ENCODE results near the gene FARP1.

FARP1 gene

DNA sequence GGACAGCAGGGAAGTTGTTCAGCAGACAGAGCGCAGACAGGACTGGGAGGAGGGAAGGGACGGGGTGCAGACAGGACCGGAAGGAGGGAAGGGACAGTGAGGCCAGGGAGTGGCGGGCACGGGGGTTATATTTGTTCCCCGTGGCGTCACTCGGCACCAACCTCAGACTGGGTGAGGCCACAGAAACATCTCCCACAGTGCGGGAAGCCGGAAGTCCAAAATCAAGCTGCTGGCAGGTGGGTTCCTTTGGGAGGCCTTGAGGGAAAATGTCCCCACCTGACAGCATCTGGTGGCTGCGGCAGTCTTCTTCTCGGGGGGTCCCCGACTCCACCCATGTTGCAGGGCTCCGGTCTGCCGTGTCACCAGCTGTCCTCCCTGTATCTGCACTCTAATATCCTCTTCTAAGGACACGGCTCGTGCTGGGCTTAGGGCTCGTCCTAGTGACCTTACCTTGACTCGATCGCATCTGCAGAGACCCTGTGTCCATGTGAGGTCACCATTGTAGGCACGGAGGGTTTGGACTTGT is 301.0 kb downstream of the FARP1 start:
- ChIA-PET POLR2A (no interaction called here), CTCF (interaction anchor here (1.1 to 8.8 kb wide), 8 partner anchors 9 to 400 kb away, joined by 3 to 208 read pairs (median 8); no protein-coding TSS in a partner anchor)
- no peak for DNase-seq (ENCODE audit: extremely low spot score)
- TF ChIP-seq CTCF (IDR thresholded peaks at IDR 0.05; ENCODE audit: control extremely low read depth, extremely low read depth, low read depth, missing control alignments), result no peak

- ChIA-PET CTCF (interaction anchor here (0.8 to 8.8 kb wide), 35 partner anchors 9 to 588 kb away, joined by 3 to 208 read pairs (median 7); no protein-coding TSS in a partner anchor), POLR2A (no interaction called here)
- TF ChIP-seq CTCF (IDR thresholded peaks at IDR 0.05; ENCODE audit: control extremely low read depth, extremely low read depth, low read depth, missing control alignments), result no peak
- DNase-seq (ENCODE audit: extremely low spot score), result no peak
These were observed 301.5 kb downstream of the FARP1 start for GRCh38 chr13:98444381-98444780.

DNA sequence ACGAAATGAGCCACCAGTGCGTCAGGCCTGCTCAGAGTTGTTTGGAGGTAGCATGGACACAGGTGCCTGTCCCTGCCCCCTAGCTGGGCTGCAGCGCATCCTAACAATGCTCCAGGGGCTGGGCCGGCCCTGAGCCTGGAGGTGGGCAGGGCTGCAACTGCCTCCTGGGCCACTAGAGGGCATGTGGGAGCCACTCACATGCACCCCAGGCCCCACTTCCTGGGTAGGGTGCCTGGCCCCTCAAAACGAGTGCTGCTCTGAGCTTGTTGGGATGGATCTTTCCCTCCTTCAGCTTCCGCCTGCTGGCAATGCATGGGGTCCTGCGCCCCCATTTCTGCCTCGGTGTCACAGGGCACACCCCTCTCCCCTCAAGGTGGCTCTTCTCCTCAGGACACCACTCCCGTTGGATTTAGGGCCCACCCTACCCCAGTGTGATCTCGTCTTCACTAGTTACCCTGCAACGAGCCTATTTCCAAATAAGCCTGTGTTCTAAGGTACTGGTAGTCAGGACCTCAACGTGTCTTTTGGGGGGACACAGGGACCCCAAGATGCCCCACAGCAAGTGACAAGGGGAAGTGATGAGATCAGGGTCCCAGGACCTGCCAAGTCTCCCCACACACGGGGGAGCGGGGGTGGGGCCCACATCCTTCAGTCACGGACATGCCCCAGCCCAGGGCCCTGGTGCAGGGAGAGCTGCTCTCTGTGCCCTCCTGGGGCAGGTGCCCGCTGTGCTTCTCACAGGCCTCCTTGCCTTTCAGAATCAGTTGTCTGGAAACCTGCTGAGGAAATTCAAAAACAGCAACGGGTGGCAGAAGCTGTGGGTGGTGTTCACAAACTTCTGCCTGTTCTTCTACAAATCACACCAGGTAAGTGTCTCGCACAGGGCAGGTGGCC is 302.7 kb downstream of the FARP1 start:
- TF ChIP-seq CTCF (IDR thresholded peaks at IDR 0.05; ENCODE audit: control extremely low read depth, extremely low read depth, low read depth, missing control alignments), result peak; percentile 99
- POLR2A ChIA-PET, result no interaction called here
- CTCF ChIA-PET, result interaction anchor here (0.6 to 8.8 kb wide), 60 partner anchors 10 to 1022 kb away, joined by 3 to 208 read pairs (median 5); no protein-coding TSS in a partner anchor
- DNase-seq (ENCODE audit: extremely low spot score), result peak; percentile 91

GRCh38 chr13:98446234-98446621 is 303.3 kb downstream of the FARP1 start:
- DNase-seq (ENCODE audit: extremely low spot score), result no peak
- TF ChIP-seq CTCF (IDR thresholded peaks at IDR 0.05; ENCODE audit: control extremely low read depth, extremely low read depth, low read depth, missing control alignments), result no peak
- CTCF ChIA-PET, result interaction anchor here (0.9 to 8.8 kb wide), 32 partner anchors 10 to 397 kb away, joined by 3 to 208 read pairs (median 7); no protein-coding TSS in a partner anchor
- POLR2A ChIA-PET, result no interaction called here

DNA sequence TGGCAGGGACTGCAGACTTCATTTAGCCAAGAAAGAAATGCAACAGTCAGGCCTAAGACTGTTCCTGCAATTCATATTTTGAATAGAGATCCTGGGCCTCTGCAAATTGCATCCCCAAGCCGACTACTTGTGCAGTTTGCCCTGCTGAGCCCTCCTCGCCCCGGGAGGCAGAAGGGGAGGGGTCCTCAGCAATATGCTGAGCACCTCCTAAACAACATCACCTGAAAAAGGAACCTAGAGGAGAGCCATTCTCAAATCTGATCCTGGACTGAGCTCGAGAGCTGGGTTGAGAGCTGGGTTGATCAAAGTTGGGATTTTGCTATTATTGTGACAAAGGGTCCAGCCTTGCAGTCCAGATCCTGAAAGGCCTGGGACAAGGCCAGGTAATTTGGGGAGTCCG is 304.2 kb downstream of the FARP1 start:
- POLR2A ChIA-PET, result no interaction called here
- DNase-seq (ENCODE audit: extremely low spot score), result no peak
- CTCF ChIA-PET, result interaction anchor here (0.7 to 8.8 kb wide), 8 partner anchors 9 to 591 kb away, joined by 3 to 208 read pairs (median 15); no protein-coding TSS in a partner anchor
- TF ChIP-seq CTCF (IDR thresholded peaks at IDR 0.05; ENCODE audit: control extremely low read depth, extremely low read depth, low read depth, missing control alignments), result no peak

DNA sequence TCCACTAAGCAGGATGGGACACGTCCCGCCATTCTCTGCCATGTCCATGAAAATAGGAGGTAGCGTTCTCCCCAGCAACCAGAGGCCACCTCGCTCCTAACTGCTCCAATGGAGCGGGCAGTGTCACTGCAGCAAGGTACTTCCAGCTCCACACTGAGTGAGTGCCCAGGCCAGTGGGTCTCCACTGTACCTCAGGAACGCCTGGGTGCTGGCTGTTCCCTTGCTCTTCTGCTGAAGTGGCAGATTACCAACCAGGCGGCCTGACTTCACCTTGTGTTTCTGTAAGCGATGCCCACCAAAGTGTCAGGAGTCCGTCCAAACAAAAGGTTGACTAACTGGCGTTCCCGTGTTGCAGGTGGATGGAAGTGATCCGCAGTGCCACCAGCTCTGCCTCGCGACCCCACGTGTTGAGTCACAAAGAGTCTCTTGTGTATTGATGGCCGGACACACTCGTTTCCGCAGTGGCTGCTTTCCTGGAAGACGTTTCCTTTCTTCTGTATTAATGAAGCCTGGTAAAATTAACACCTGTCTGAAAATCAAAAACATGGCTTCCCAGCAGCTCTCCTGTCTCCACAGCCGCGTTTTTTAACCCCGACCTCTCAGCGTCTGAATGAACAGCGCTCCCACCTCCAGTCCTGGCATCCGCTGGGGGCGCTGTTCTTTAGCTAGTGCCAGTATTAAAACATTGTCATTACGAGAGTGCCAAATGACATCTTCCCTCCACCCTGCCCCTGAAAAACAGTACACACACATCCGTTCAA is 305.2 kb downstream of the FARP1 start:
- no peak for DNase-seq (ENCODE audit: extremely low spot score)
- POLR2A ChIA-PET, result no interaction called here
- no peak for TF ChIP-seq CTCF (IDR thresholded peaks at IDR 0.05; ENCODE audit: control extremely low read depth, extremely low read depth, low read depth, missing control alignments)
- CTCF ChIA-PET, result interaction anchor here (0.7 to 8.8 kb wide), 6 partner anchors 8 to 592 kb away, joined by 3 to 208 read pairs (median 24); no protein-coding TSS in a partner anchor
